Measurements from ENCODE around the gene SLC5A8.

SLC5A8 gene

GRCh38 chr12:101221301-101221700 is 11.3 kb upstream of the SLC5A8 start:
- Histone ChIP-seq H3K27ac (ENCODE audit: low read length) (no peak overlapping the region), H3K9me3 (ENCODE audit: control insufficient read depth in 1 of 2, low read length in 2 of 2) (no peaks in the 10 kb centered on the region), H3K4me1 (ENCODE audit: control insufficient read depth in 1 of 2, insufficient read depth in 2 of 2, low read length in 2 of 2) (no peaks in the 10 kb centered on the region), H3K36me3 (ENCODE audit: control insufficient read depth in 1 of 2, insufficient read depth in 2 of 2, low read length in 2 of 2) (no peaks in the 10 kb centered on the region), H3K27me3 (ENCODE audit: low read depth, low read length) (no peaks in the 10 kb centered on the region), H3K4me3 (ENCODE audit: low read depth in 1 of 2, low read length in 2 of 2) (no peak overlapping the region)

GRCh38 chr12:101216810-101217209 is 6.8 kb upstream of the SLC5A8 start:
- no peaks in the 10 kb centered on the region for H3K27me3 ChIP-seq (ENCODE audit: low read depth, low read length)
- H3K36me3 ChIP-seq (ENCODE audit: control insufficient read depth in 1 of 2, insufficient read depth in 2 of 2, low read length in 2 of 2): no peaks in the 10 kb centered on the region
- no peak overlapping the region for H3K4me3 ChIP-seq (ENCODE audit: low read depth in 1 of 2, low read length in 2 of 2)
- no peaks in the 10 kb centered on the region for H3K4me1 ChIP-seq (ENCODE audit: control insufficient read depth in 1 of 2, insufficient read depth in 2 of 2, low read length in 2 of 2)
- no peak overlapping the region for H3K27ac ChIP-seq (ENCODE audit: low read length)
- no peaks in the 10 kb centered on the region for H3K9me3 ChIP-seq (ENCODE audit: control insufficient read depth in 1 of 2, low read length in 2 of 2)

GRCh38 chr12:101207086-101207780 is 2.8 kb downstream of the SLC5A8 start:
- peaks cover 9% of the 10 kb centered on the region for H3K27me3 ChIP-seq (ENCODE audit: low read depth, low read length)

GRCh38 chr12:101204602-101205304 is 5.3 kb downstream of the SLC5A8 start:
- H3K27me3 ChIP-seq (ENCODE audit: low read depth, low read length): peaks cover 9% of the 10 kb centered on the region
- H3K9me3 ChIP-seq (ENCODE audit: control insufficient read depth in 1 of 2, low read length in 2 of 2): no peaks in the 10 kb centered on the region
- H3K4me3 ChIP-seq (ENCODE audit: low read depth in 1 of 2, low read length in 2 of 2): no peak overlapping the region
- H3K4me1 ChIP-seq (ENCODE audit: control insufficient read depth in 1 of 2, insufficient read depth in 2 of 2, low read length in 2 of 2): no peaks in the 10 kb centered on the region
- no peak overlapping the region for H3K27ac ChIP-seq (ENCODE audit: low read length)
- H3K36me3 ChIP-seq (ENCODE audit: control insufficient read depth in 1 of 2, insufficient read depth in 2 of 2, low read length in 2 of 2): no peaks in the 10 kb centered on the region

More at GRCh38 chr12:101207086-101207780, 2.8 kb downstream of the SLC5A8 start:
- Histone ChIP-seq H3K4me1 (ENCODE audit: control insufficient read depth in 1 of 2, insufficient read depth in 2 of 2, low read length in 2 of 2) (no peaks in the 10 kb centered on the region), H3K27ac (ENCODE audit: low read length) (no peak overlapping the region), H3K36me3 (ENCODE audit: control insufficient read depth in 1 of 2, insufficient read depth in 2 of 2, low read length in 2 of 2) (no peaks in the 10 kb centered on the region), H3K4me3 (ENCODE audit: low read depth in 1 of 2, low read length in 2 of 2) (no peak overlapping the region), H3K9me3 (ENCODE audit: control insufficient read depth in 1 of 2, low read length in 2 of 2) (no peaks in the 10 kb centered on the region)

GRCh38 chr12:101200824-101201223 is 9.2 kb downstream of the SLC5A8 start:
- Histone ChIP-seq H3K36me3 (ENCODE audit: control insufficient read depth in 1 of 2, insufficient read depth in 2 of 2, low read length in 2 of 2) (no peaks in the 10 kb centered on the region), H3K27me3 (ENCODE audit: low read depth, low read length) (no peaks in the 10 kb centered on the region), H3K4me3 (ENCODE audit: low read depth in 1 of 2, low read length in 2 of 2) (no peak overlapping the region), H3K9me3 (ENCODE audit: control insufficient read depth in 1 of 2, low read length in 2 of 2) (no peaks in the 10 kb centered on the region), H3K27ac (ENCODE audit: low read length) (no peak overlapping the region), H3K4me1 (ENCODE audit: control insufficient read depth in 1 of 2, insufficient read depth in 2 of 2, low read length in 2 of 2) (no peaks in the 10 kb centered on the region)

GRCh38 chr12:101200145-101200544 is 9.9 kb downstream of the SLC5A8 start:
- no peaks in the 10 kb centered on the region for H3K36me3 ChIP-seq (ENCODE audit: control insufficient read depth in 1 of 2, insufficient read depth in 2 of 2, low read length in 2 of 2)
- no peak overlapping the region for H3K27ac ChIP-seq (ENCODE audit: low read length)
- H3K4me3 ChIP-seq (ENCODE audit: low read depth in 1 of 2, low read length in 2 of 2): no peak overlapping the region
- H3K27me3 ChIP-seq (ENCODE audit: low read depth, low read length): no peaks in the 10 kb centered on the region
- no peaks in the 10 kb centered on the region for H3K9me3 ChIP-seq (ENCODE audit: control insufficient read depth in 1 of 2, low read length in 2 of 2)
- H3K4me1 ChIP-seq (ENCODE audit: control insufficient read depth in 1 of 2, insufficient read depth in 2 of 2, low read length in 2 of 2): no peaks in the 10 kb centered on the region

GRCh38 chr12:101186291-101186690 is 23.7 kb downstream of the SLC5A8 start:
- no peak overlapping the region for H3K27ac ChIP-seq (ENCODE audit: low read length)
- H3K27me3 ChIP-seq (ENCODE audit: low read depth, low read length): no peaks in the 10 kb centered on the region

GRCh38 chr12:101181776-101182175 is 28.3 kb downstream of the SLC5A8 start:
- Histone ChIP-seq H3K27ac (ENCODE audit: low read length) (no peak overlapping the region), H3K36me3 (ENCODE audit: control insufficient read depth in 1 of 2, insufficient read depth in 2 of 2, low read length in 2 of 2) (no peaks in the 10 kb centered on the region), H3K9me3 (ENCODE audit: control insufficient read depth in 1 of 2, low read length in 2 of 2) (no peaks in the 10 kb centered on the region), H3K27me3 (ENCODE audit: low read depth, low read length) (no peaks in the 10 kb centered on the region), H3K4me3 (ENCODE audit: low read depth in 1 of 2, low read length in 2 of 2) (no peak overlapping the region), H3K4me1 (ENCODE audit: control insufficient read depth in 1 of 2, insufficient read depth in 2 of 2, low read length in 2 of 2) (no peaks in the 10 kb centered on the region)

More at GRCh38 chr12:101186291-101186690, 23.7 kb downstream of the SLC5A8 start:
- Histone ChIP-seq H3K4me3 (ENCODE audit: low read depth in 1 of 2, low read length in 2 of 2) (no peak overlapping the region), H3K4me1 (ENCODE audit: control insufficient read depth in 1 of 2, insufficient read depth in 2 of 2, low read length in 2 of 2) (no peaks in the 10 kb centered on the region), H3K9me3 (ENCODE audit: control insufficient read depth in 1 of 2, low read length in 2 of 2) (no peaks in the 10 kb centered on the region), H3K36me3 (ENCODE audit: control insufficient read depth in 1 of 2, insufficient read depth in 2 of 2, low read length in 2 of 2) (no peaks in the 10 kb centered on the region)

GRCh38 chr12:101174541-101174940 is 35.5 kb downstream of the SLC5A8 start:
- Histone ChIP-seq H3K27ac (ENCODE audit: low read length) (no peak overlapping the region), H3K27me3 (ENCODE audit: low read depth, low read length) (no peaks in the 10 kb centered on the region), H3K4me3 (ENCODE audit: low read depth in 1 of 2, low read length in 2 of 2) (no peak overlapping the region), H3K9me3 (ENCODE audit: control insufficient read depth in 1 of 2, low read length in 2 of 2) (no peaks in the 10 kb centered on the region), H3K4me1 (ENCODE audit: control insufficient read depth in 1 of 2, insufficient read depth in 2 of 2, low read length in 2 of 2) (no peaks in the 10 kb centered on the region), H3K36me3 (ENCODE audit: control insufficient read depth in 1 of 2, insufficient read depth in 2 of 2, low read length in 2 of 2) (no peaks in the 10 kb centered on the region)

GRCh38 chr12:101173197-101173749 is 36.8 kb downstream of the SLC5A8 start:
- no peaks in the 10 kb centered on the region for H3K36me3 ChIP-seq (ENCODE audit: control insufficient read depth in 1 of 2, insufficient read depth in 2 of 2, low read length in 2 of 2)
- H3K4me1 ChIP-seq (ENCODE audit: control insufficient read depth in 1 of 2, insufficient read depth in 2 of 2, low read length in 2 of 2): no peaks in the 10 kb centered on the region
- no peak overlapping the region for H3K4me3 ChIP-seq (ENCODE audit: low read depth in 1 of 2, low read length in 2 of 2)
- no peak overlapping the region for H3K27ac ChIP-seq (ENCODE audit: low read length)
- no peaks in the 10 kb centered on the region for H3K9me3 ChIP-seq (ENCODE audit: control insufficient read depth in 1 of 2, low read length in 2 of 2)
- no peaks in the 10 kb centered on the region for H3K27me3 ChIP-seq (ENCODE audit: low read depth, low read length)

- no peak overlapping the region for H3K4me3 ChIP-seq (ENCODE audit: low read depth in 1 of 2, low read length in 2 of 2)
- no peaks in the 10 kb centered on the region for H3K27me3 ChIP-seq (ENCODE audit: low read depth, low read length)
- H3K36me3 ChIP-seq (ENCODE audit: control insufficient read depth in 1 of 2, insufficient read depth in 2 of 2, low read length in 2 of 2): no peaks in the 10 kb centered on the region
- no peaks in the 10 kb centered on the region for H3K4me1 ChIP-seq (ENCODE audit: control insufficient read depth in 1 of 2, insufficient read depth in 2 of 2, low read length in 2 of 2)
- no peaks in the 10 kb centered on the region for H3K9me3 ChIP-seq (ENCODE audit: control insufficient read depth in 1 of 2, low read length in 2 of 2)
- H3K27ac ChIP-seq (ENCODE audit: low read length): no peak overlapping the region
These were observed 37.7 kb downstream of the SLC5A8 start for GRCh38 chr12:101172316-101172715.

All from muscle layer of duodenum (tissue), 2 donors.